Colonic mucosa (tissue), 4 donors: Measurements from ENCODE around the gene PFDN1. TPM values are rescaled to one million over a fixed set of nuclear protein-coding genes. Genes with fewer than 3 reads are reported as not detected.

Source experiments
- DNase-seq: peaks from one replicate; pipeline ENCODE4 v3.0.0-alpha.2; 2020
- H3K27ac ChIP-seq: fragments of 200-600 bp; one replicate; pipeline ENCODE4 v1.8.0; 2021
- H3K27me3 ChIP-seq: fragments of 200-600 bp; one replicate; pipeline ENCODE4 v1.8.0; 2021
- H3K36me3 ChIP-seq: fragments of 200-600 bp; one replicate; pipeline ENCODE4 v1.8.0; 2021
- H3K4me1 ChIP-seq: fragments of 200-600 bp; one replicate; pipeline ENCODE4 v1.8.0; 2021; ENCODE audit warnings: mild to moderate bottlenecking
- H3K4me3 ChIP-seq: fragments of 200-600 bp; one replicate; pipeline ENCODE4 v1.8.0; 2021
- H3K9ac ChIP-seq, 2 donors: one replicate each; pipeline ENCODE4 v1.7.0; 2013; ENCODE audit warnings: control low read depth in 2 of 2, low read depth in 2 of 2, low read length in 2 of 2
- H3K9me3 ChIP-seq: fragments of 200-600 bp; one replicate; pipeline ENCODE4 v1.8.0; 2021
- intact Hi-C: fragments of 100-400 bp; cut with DNase I; formaldehyde crosslinking; loops from one replicate; pipeline ENCODE4 v1.14.1; 2022
- total RNA-seq, 2 donors: library from RNA; stranded (reverse); fragmentation: NEBNext Ultra II Directional in 1 of 2; extraction: Animal tissue kit (Norgen Biotek cat#: 25700) in 1 of 2; gene quantifications; one replicate each; pipeline ENCODE4 v1.2.1, GENCODE V29; 2021
- TF ChIP-seq, protein P1 (sequence below): fragments of 200-600 bp; IDR thresholded peaks from one replicate; pipeline ENCODE4 v1.8.0; 2022; ENCODE audit warnings: antibody characterized with exemption, mild to moderate bottlenecking
- donor health status: healthy.
- donor health status: DM: no; HTN: no; CAD: no.
- donor health status: DM: no; HTN: no; CAD: no.

The PFDN1 gene
- total RNA-seq, 2 donors from 2014 or later: 41.2 to 41.4 TPM

- H3K27me3 ChIP-seq: no peaks in the 10 kb centered on the region
- DNase-seq: no peak
- TF ChIP-seq, protein P1, sequence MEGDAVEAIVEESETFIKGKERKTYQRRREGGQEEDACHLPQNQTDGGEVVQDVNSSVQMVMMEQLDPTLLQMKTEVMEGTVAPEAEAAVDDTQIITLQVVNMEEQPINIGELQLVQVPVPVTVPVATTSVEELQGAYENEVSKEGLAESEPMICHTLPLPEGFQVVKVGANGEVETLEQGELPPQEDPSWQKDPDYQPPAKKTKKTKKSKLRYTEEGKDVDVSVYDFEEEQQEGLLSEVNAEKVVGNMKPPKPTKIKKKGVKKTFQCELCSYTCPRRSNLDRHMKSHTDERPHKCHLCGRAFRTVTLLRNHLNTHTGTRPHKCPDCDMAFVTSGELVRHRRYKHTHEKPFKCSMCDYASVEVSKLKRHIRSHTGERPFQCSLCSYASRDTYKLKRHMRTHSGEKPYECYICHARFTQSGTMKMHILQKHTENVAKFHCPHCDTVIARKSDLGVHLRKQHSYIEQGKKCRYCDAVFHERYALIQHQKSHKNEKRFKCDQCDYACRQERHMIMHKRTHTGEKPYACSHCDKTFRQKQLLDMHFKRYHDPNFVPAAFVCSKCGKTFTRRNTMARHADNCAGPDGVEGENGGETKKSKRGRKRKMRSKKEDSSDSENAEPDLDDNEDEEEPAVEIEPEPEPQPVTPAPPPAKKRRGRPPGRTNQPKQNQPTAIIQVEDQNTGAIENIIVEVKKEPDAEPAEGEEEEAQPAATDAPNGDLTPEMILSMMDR: no peak
- no peak overlapping the region for H3K4me3 ChIP-seq
- H3K36me3 ChIP-seq: no peaks in the 10 kb centered on the region
- H3K9ac ChIP-seq: no peak overlapping the region
- H3K4me1 ChIP-seq: peaks cover 3% of the 10 kb centered on the region
- H3K9me3 ChIP-seq: no peaks in the 10 kb centered on the region
- intact Hi-C loops: no loop called here
- no peak overlapping the region for H3K27ac ChIP-seq
Measured at GRCh38 chr5:140255460-140256157, 47.3 kb downstream of the PFDN1 start.

DNA sequence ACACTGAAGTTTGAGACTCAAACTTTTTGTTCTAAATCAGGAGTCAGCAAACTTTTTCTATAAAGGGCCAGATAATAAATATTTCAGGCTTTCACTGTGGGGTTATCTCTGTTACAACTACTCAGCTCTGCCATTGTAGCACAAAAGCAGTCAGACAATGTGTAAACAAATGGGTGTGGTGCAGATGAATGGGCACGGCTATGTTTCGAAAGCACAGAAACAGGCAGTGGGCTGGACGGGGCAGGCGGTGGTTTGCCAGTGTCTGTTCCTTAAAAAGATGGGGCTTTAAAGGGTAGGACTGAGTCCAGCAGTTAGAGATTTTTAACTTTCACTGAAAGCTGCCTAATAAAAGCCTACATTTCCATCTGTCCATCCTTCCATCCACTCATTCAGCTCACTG lies 48.9 kb downstream of the PFDN1 start:
- no peaks in the 10 kb centered on the region for H3K9me3 ChIP-seq
- H3K4me1 ChIP-seq: peaks cover 3% of the 10 kb centered on the region
- no peaks in the 10 kb centered on the region for H3K36me3 ChIP-seq
- no peak overlapping the region for H3K4me3 ChIP-seq
- TF ChIP-seq, protein P1: no peak
- H3K27ac ChIP-seq: peak overlapping the region; percentile 6
- no peaks in the 10 kb centered on the region for H3K27me3 ChIP-seq
- DNase-seq: peak; percentile 78
- intact Hi-C loops: no loop called here
- peak overlapping the region in 1 of 2 donors; percentile 14 for H3K9ac ChIP-seq

DNA sequence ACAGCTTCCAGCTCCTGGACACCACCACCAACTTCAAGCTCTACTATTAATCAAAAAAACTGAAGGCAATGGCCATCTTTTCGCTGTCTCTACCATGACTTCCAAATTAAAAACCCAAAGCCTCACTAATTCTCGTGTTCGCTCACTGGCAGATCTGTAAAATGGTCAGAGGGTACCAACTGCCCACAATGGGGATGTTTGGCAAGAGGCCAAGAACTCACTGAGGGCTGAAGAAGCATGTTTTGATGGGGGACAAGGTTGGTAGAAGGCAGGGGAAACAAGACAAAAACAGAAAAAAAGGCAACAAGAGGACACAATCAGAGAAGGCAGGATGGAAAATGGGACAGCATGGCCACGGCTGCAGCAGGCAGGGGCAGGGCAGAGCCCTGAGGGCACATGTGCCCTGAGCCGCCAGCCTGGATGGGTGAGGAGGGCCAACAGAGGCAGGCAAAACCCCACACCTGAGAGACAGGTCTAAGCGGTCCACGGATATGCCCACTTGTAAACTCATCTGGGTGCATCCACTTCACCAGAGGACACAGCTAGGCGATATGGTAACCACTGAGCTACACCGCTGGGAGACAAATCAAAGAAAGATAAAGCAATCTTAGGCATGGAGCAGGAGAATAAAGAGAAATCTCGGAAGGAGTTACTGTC lies 50.3 kb downstream of the PFDN1 start:
- no peak overlapping the region for H3K27ac ChIP-seq
- H3K9me3 ChIP-seq: no peaks in the 10 kb centered on the region
- TF ChIP-seq, protein P1: no peak
- peaks cover 3% of the 10 kb centered on the region for H3K4me1 ChIP-seq
- no peak overlapping the region for H3K4me3 ChIP-seq
- H3K9ac ChIP-seq: no peak overlapping the region
- DNase-seq: no peak
- no peaks in the 10 kb centered on the region for H3K27me3 ChIP-seq
- intact Hi-C loops: no loop called here
- H3K36me3 ChIP-seq: no peaks in the 10 kb centered on the region

- H3K27me3 ChIP-seq: no peaks in the 10 kb centered on the region
- peaks cover 3% of the 10 kb centered on the region for H3K4me1 ChIP-seq
- no peak overlapping the region for H3K4me3 ChIP-seq
- TF ChIP-seq, protein P1: no peak
- no peak overlapping the region for H3K9ac ChIP-seq
- no peak for DNase-seq
- no peaks in the 10 kb centered on the region for H3K9me3 ChIP-seq
- no peak overlapping the region for H3K27ac ChIP-seq
- no peaks in the 10 kb centered on the region for H3K36me3 ChIP-seq
- intact Hi-C loops: no loop called here
Measured at GRCh38 chr5:140251527-140251973, 51.4 kb downstream of the PFDN1 start.

DNA sequence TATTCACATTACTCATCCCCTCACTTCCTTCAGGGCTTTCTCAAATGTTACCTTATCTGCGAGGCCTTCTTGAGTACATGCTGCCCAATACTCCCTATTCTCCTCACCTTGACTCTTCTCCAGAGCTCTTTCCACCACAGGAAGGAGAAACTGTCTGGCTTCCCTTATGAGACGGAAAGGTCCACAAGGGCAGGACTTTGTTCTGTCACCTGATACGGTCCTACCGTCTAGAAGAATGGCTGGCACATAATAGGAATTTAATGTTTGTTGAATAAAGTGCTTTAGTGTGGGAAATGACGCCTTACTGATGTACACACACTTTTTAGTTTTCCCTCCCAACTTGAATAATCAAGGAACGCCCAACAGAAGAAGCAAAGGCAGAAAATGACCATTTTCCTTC lies 52.5 kb downstream of the PFDN1 start:
- intact Hi-C loops: no loop called here

More for the DNA sequence above, 52.5 kb downstream of the PFDN1 start:
- H3K36me3 ChIP-seq: no peaks in the 10 kb centered on the region
- H3K27ac ChIP-seq: no peak overlapping the region
- no peak overlapping the region for H3K4me3 ChIP-seq
- H3K27me3 ChIP-seq: no peaks in the 10 kb centered on the region
- no peak for DNase-seq
- peaks cover 3% of the 10 kb centered on the region for H3K4me1 ChIP-seq
- H3K9me3 ChIP-seq: no peaks in the 10 kb centered on the region
- no peak overlapping the region for H3K9ac ChIP-seq
- TF ChIP-seq, protein P1: no peak
